H9 (cell line): Measurements from ENCODE around the gene LHFPL6. TPM values are rescaled to one million over a fixed set of nuclear protein-coding genes. Genes with fewer than 3 reads are reported as not detected.

Source experiments
- DNase-seq: peaks from one replicate; pipeline ENCODE4 v3.0.0-alpha.2; 2017
- H2AFZ ChIP-seq: one replicate; pipeline ENCODE4 v1.6.1; 2013; ENCODE audit warnings: mild to moderate bottlenecking, low read length, control low read depth, moderate library complexity
- H2AK5ac ChIP-seq: 2 replicates; pipeline ENCODE4 v1.6.1; 2013; ENCODE audit warnings: low read length, control low read depth, mixed read lengths; ENCODE audit not compliant: insufficient read length
- H2BK120ac ChIP-seq: one replicate; pipeline ENCODE4 v1.6.1; 2013; ENCODE audit warnings: low read depth, mild to moderate bottlenecking, low read length, control low read depth, inconsistent platforms; ENCODE audit not compliant: poor library complexity, severe bottlenecking
- H2BK12ac ChIP-seq: 2 replicates; pipeline ENCODE4 v1.6.1; 2013; ENCODE audit warnings: low read length, control low read depth, mixed read lengths, low read depth; ENCODE audit not compliant: insufficient read length
- H2BK15ac ChIP-seq: 2 replicates; pipeline ENCODE4 v1.6.1; 2013; ENCODE audit warnings: low read depth, low read length, control low read depth
- H2BK20ac ChIP-seq: one replicate; pipeline ENCODE4 v1.6.1; 2013; ENCODE audit warnings: low read depth, mild to moderate bottlenecking, low read length, control low read depth, inconsistent platforms; ENCODE audit not compliant: poor library complexity, severe bottlenecking
- H2BK5ac ChIP-seq: 2 replicates; pipeline ENCODE4 v1.6.1; 2013; ENCODE audit warnings: low read length, control low read depth, mixed read lengths; ENCODE audit not compliant: insufficient read length
- H3K14ac ChIP-seq: 2 replicates; pipeline ENCODE4 v1.6.1; 2013; ENCODE audit warnings: low read length, control low read depth; ENCODE audit not compliant: insufficient read depth
- H3K18ac ChIP-seq: 2 replicates; pipeline ENCODE4 v1.6.1; 2013; ENCODE audit warnings: low read depth, mild to moderate bottlenecking, mixed read lengths, low read length, control low read depth; ENCODE audit not compliant: insufficient read length
- H3K23ac ChIP-seq: 2 replicates; pipeline ENCODE4 v1.6.1; 2013; ENCODE audit warnings: low read length, control low read depth, mixed read lengths, low read depth; ENCODE audit not compliant: insufficient read length
- H3K23me2 ChIP-seq: 2 replicates; pipeline ENCODE4 v1.6.1; 2013; ENCODE audit warnings: low read depth, mild to moderate bottlenecking, mixed read lengths, low read length, control low read depth; ENCODE audit not compliant: insufficient read length, poor library complexity, severe bottlenecking
- H3K27ac ChIP-seq: 2 replicates; pipeline ENCODE4 v1.5.1; 2013; ENCODE audit warnings: low read length, control low read depth, mixed read lengths, low read depth; ENCODE audit not compliant: insufficient read length
- H3K27me3 ChIP-seq: 2 replicates; pipeline ENCODE4 v1.6.1; 2013; ENCODE audit warnings: low read length, control low read depth, inconsistent platforms; ENCODE audit not compliant: insufficient read depth
- H3K4ac ChIP-seq: 2 replicates; pipeline ENCODE4 v1.6.1; 2013; ENCODE audit warnings: low read depth, mild to moderate bottlenecking, control low read depth, inconsistent platforms, low read length, moderate library complexity
- H3K4me1 ChIP-seq: 2 replicates; pipeline ENCODE4 v1.6.1; 2013; ENCODE audit warnings: low read length, control low read depth, inconsistent platforms; ENCODE audit not compliant: insufficient read depth
- H3K4me2 ChIP-seq: 2 replicates; pipeline ENCODE4 v1.6.1; 2013; ENCODE audit warnings: low read length, control low read depth, mixed read lengths; ENCODE audit not compliant: insufficient read length, insufficient read depth
- H3K56ac ChIP-seq: 2 replicates; pipeline ENCODE4 v1.6.1; 2013; ENCODE audit warnings: low read depth, mild to moderate bottlenecking, mixed read lengths, low read length, control low read depth; ENCODE audit not compliant: insufficient read length
- H3K79me1 ChIP-seq: 2 replicates; pipeline ENCODE4 v1.6.1; 2013; ENCODE audit warnings: low read depth, mild to moderate bottlenecking, moderate library complexity, low read length, control low read depth, inconsistent platforms; ENCODE audit not compliant: insufficient read depth, poor library complexity, severe bottlenecking
- H3K79me2 ChIP-seq: 2 replicates; pipeline ENCODE4 v1.6.1; 2013; ENCODE audit warnings: low read length, control low read depth, inconsistent platforms; ENCODE audit not compliant: insufficient read depth
- H3K9ac ChIP-seq: 2 replicates; pipeline ENCODE4 v1.6.1; 2013; ENCODE audit warnings: low read length, control low read depth, mixed read lengths; ENCODE audit not compliant: insufficient read length; ENCODE audit errors: extremely low read depth
- H3K9me3 ChIP-seq: one replicate; pipeline ENCODE4 v1.6.1; 2013; ENCODE audit warnings: low read depth, low read length, inconsistent platforms; ENCODE audit not compliant: control insufficient read depth
- H3T11ph ChIP-seq: one replicate; pipeline ENCODE4 v1.6.1; 2013; ENCODE audit warnings: mild to moderate bottlenecking, low read length, control low read depth, inconsistent platforms
- H4K20me1 ChIP-seq: one replicate; pipeline ENCODE4 v1.6.1; 2013; ENCODE audit not compliant: control insufficient read depth, insufficient read length, insufficient read depth
- H4K5ac ChIP-seq: 2 replicates; pipeline ENCODE4 v1.6.1; 2013; ENCODE audit warnings: low read depth, mild to moderate bottlenecking, mixed read lengths, low read length, control low read depth; ENCODE audit not compliant: insufficient read length
- H4K8ac ChIP-seq: replicated peaks from 2 replicates; pipeline ENCODE4 v1.6.1; 2013; ENCODE audit warnings: low read length, control low read depth, mixed read lengths, low read depth; ENCODE audit not compliant: insufficient read length
- H4K91ac ChIP-seq: 2 replicates; pipeline ENCODE4 v1.6.1; 2013; ENCODE audit warnings: low read depth, mild to moderate bottlenecking, moderate library complexity, mixed read lengths, low read length, control low read depth; ENCODE audit not compliant: insufficient read length
- H3K27ac Mint-ChIP-seq, 3 experiments: 2 replicates in 2 of 3; 3 replicates in 1 of 3; pipeline ENCODE4 v1.8.0; 2020 to 2021; ENCODE audit warnings: mixed read lengths in 3 of 3, mild to moderate bottlenecking in 1 of 3, moderate library complexity in 1 of 3
- H3K27me3 Mint-ChIP-seq: 2 replicates; pipeline ENCODE4 v1.8.0; 2021; ENCODE audit warnings: low read depth, mild to moderate bottlenecking, moderate library complexity, mixed read lengths
- H3K36me3 Mint-ChIP-seq, 3 experiments: 2 replicates in 2 of 3; 3 replicates in 1 of 3; pipeline ENCODE4 v1.8.0; 2020 to 2021; ENCODE audit warnings: low read depth in 3 of 3, mixed read lengths in 3 of 3; ENCODE audit not compliant: insufficient read depth in 1 of 3
- H3K4me1 Mint-ChIP-seq, 2 experiments: 2 replicates each; pipeline ENCODE4 v1.8.0; 2020; ENCODE audit warnings: mixed read lengths in 2 of 2
- H3K4me3 Mint-ChIP-seq, 2 experiments: 2 replicates in 1 of 2; 3 replicates in 1 of 2; pipeline ENCODE4 v1.8.0; 2020 to 2021; ENCODE audit warnings: mild to moderate bottlenecking in 2 of 2, mixed read lengths in 2 of 2, moderate library complexity in 1 of 2
- H3K9me3 Mint-ChIP-seq, 2 experiments: 2 replicates in 1 of 2; 3 replicates in 1 of 2; pipeline ENCODE4 v1.8.0; 2020; ENCODE audit warnings: mild to moderate bottlenecking in 2 of 2, mixed read lengths in 2 of 2, moderate library complexity in 1 of 2
- CTCF ChIP-seq: fragments of 200-600 bp; sonication (generic); conservative IDR thresholded peaks from 3 replicates; pipeline ENCODE4 v1.8.0; 2021; ENCODE audit warnings: antibody characterized with exemption, mild to moderate bottlenecking
- WGBS: extraction: QIAGEN DNeasy Blood & Tissue Kit; methylation state at CpG from one replicate; pipeline ENCODE4 v1.1.7; 2013; ENCODE audit warnings: missing lambda C conversion rate, low lambda C conversion rate, mixed read lengths; ENCODE audit not compliant: insufficient read length; ENCODE audit errors: extremely low coverage; 5-methylcytosine and 5-hydroxymethylcytosine counted together
- total RNA-seq: library from RNA; stranded (reverse); gene quantifications from 2 replicates; pipeline ENCODE4 v1.2.1, GENCODE V29; 2021

The LHFPL6 gene
- total RNA-seq, 1 experiment from 2014 or later = 3.5 TPM

- H2BK120ac ChIP-seq = no peak overlapping the region
- TF ChIP-seq CTCF = peak; percentile 58
- H3K9ac ChIP-seq = no peak overlapping the region
- H3K56ac ChIP-seq = no peak overlapping the region
- no peak overlapping the region for H3T11ph ChIP-seq
- peaks cover 6% of the 10 kb centered on the region; the same call in 1 of the 2 replicates for H3K4me1 ChIP-seq
- no peak overlapping the region for H3K4me2 ChIP-seq
- no peak overlapping the region for H4K91ac ChIP-seq
- H3K14ac ChIP-seq = no peak overlapping the region
- no peak overlapping the region for H2BK12ac ChIP-seq
- H2BK20ac ChIP-seq = no peak overlapping the region
- no peak overlapping the region for H3K4ac ChIP-seq
- Mint-ChIP-seq H3K4me1 (peaks cover 34 to 39% of the 10 kb centered on the region in 2 experiments), H3K36me3 (no peaks in the 10 kb centered on the region), H3K27me3 (peaks cover 8% of the 10 kb centered on the region), H3K4me3 (no peak overlapping the region), H3K9me3 (no peaks in the 10 kb centered on the region; a peak in 1 of 5 replicates), H3K27ac (no peak overlapping the region)
- H3K79me1 ChIP-seq = no peaks in the 10 kb centered on the region
- no peak for DNase-seq
- no peak overlapping the region for H4K5ac ChIP-seq
- no peaks in the 10 kb centered on the region for H3K23me2 ChIP-seq
- no peak overlapping the region for H2BK5ac ChIP-seq
- no peaks in the 10 kb centered on the region for H4K20me1 ChIP-seq
- H3K18ac ChIP-seq = no peak overlapping the region
- no peak overlapping the region for H2AFZ ChIP-seq
- H4K8ac ChIP-seq = no peak overlapping the region
- H3K79me2 ChIP-seq = no peaks in the 10 kb centered on the region
- no peaks in the 10 kb centered on the region for H3K9me3 ChIP-seq
- no peak overlapping the region for H2BK15ac ChIP-seq
- H2AK5ac ChIP-seq = no peak overlapping the region
- no peaks in the 10 kb centered on the region for H3K27me3 ChIP-seq
- no peak overlapping the region for H3K27ac ChIP-seq
- no CpG with 5 or more reads among the region's 1 CpG for WGBS
- H3K23ac ChIP-seq = no peak overlapping the region
Measured at GRCh38 chr13:39406688-39407087, 196.3 kb downstream of the LHFPL6 start.
